H9 (cell line): ENCODE results near the gene UNC79. TPM values are rescaled to one million over a fixed set of nuclear protein-coding genes. Genes with fewer than 3 reads are reported as not detected.

ENCODE experiments used
- DNase-seq: peaks from one replicate; pipeline ENCODE4 v3.0.0-alpha.2; 2017
- H2AFZ ChIP-seq: one replicate; pipeline ENCODE4 v1.6.1; 2013; ENCODE audit warnings: mild to moderate bottlenecking, low read length, control low read depth, moderate library complexity
- H2AK5ac ChIP-seq: 2 replicates; pipeline ENCODE4 v1.6.1; 2013; ENCODE audit warnings: low read length, control low read depth, mixed read lengths; ENCODE audit not compliant: insufficient read length
- H2BK120ac ChIP-seq: one replicate; pipeline ENCODE4 v1.6.1; 2013; ENCODE audit warnings: low read depth, mild to moderate bottlenecking, low read length, control low read depth, inconsistent platforms; ENCODE audit not compliant: poor library complexity, severe bottlenecking
- H2BK12ac ChIP-seq: 2 replicates; pipeline ENCODE4 v1.6.1; 2013; ENCODE audit warnings: low read length, control low read depth, mixed read lengths, low read depth; ENCODE audit not compliant: insufficient read length
- H2BK15ac ChIP-seq: 2 replicates; pipeline ENCODE4 v1.6.1; 2013; ENCODE audit warnings: low read depth, low read length, control low read depth
- H2BK20ac ChIP-seq: one replicate; pipeline ENCODE4 v1.6.1; 2013; ENCODE audit warnings: low read depth, mild to moderate bottlenecking, low read length, control low read depth, inconsistent platforms; ENCODE audit not compliant: poor library complexity, severe bottlenecking
- H2BK5ac ChIP-seq: 2 replicates; pipeline ENCODE4 v1.6.1; 2013; ENCODE audit warnings: low read length, control low read depth, mixed read lengths; ENCODE audit not compliant: insufficient read length
- H3K14ac ChIP-seq: 2 replicates; pipeline ENCODE4 v1.6.1; 2013; ENCODE audit warnings: low read length, control low read depth; ENCODE audit not compliant: insufficient read depth
- H3K18ac ChIP-seq: 2 replicates; pipeline ENCODE4 v1.6.1; 2013; ENCODE audit warnings: low read depth, mild to moderate bottlenecking, mixed read lengths, low read length, control low read depth; ENCODE audit not compliant: insufficient read length
- H3K23ac ChIP-seq: 2 replicates; pipeline ENCODE4 v1.6.1; 2013; ENCODE audit warnings: low read length, control low read depth, mixed read lengths, low read depth; ENCODE audit not compliant: insufficient read length
- H3K23me2 ChIP-seq: 2 replicates; pipeline ENCODE4 v1.6.1; 2013; ENCODE audit warnings: low read depth, mild to moderate bottlenecking, mixed read lengths, low read length, control low read depth; ENCODE audit not compliant: insufficient read length, poor library complexity, severe bottlenecking
- H3K27ac ChIP-seq: 2 replicates; pipeline ENCODE4 v1.5.1; 2013; ENCODE audit warnings: low read length, control low read depth, mixed read lengths, low read depth; ENCODE audit not compliant: insufficient read length
- H3K27me3 ChIP-seq: 2 replicates; pipeline ENCODE4 v1.6.1; 2013; ENCODE audit warnings: low read length, control low read depth, inconsistent platforms; ENCODE audit not compliant: insufficient read depth
- H3K4ac ChIP-seq: 2 replicates; pipeline ENCODE4 v1.6.1; 2013; ENCODE audit warnings: low read depth, mild to moderate bottlenecking, control low read depth, inconsistent platforms, low read length, moderate library complexity
- H3K4me1 ChIP-seq: 2 replicates; pipeline ENCODE4 v1.6.1; 2013; ENCODE audit warnings: low read length, control low read depth, inconsistent platforms; ENCODE audit not compliant: insufficient read depth
- H3K4me2 ChIP-seq: 2 replicates; pipeline ENCODE4 v1.6.1; 2013; ENCODE audit warnings: low read length, control low read depth, mixed read lengths; ENCODE audit not compliant: insufficient read length, insufficient read depth
- H3K56ac ChIP-seq: 2 replicates; pipeline ENCODE4 v1.6.1; 2013; ENCODE audit warnings: low read depth, mild to moderate bottlenecking, mixed read lengths, low read length, control low read depth; ENCODE audit not compliant: insufficient read length
- H3K79me1 ChIP-seq: 2 replicates; pipeline ENCODE4 v1.6.1; 2013; ENCODE audit warnings: low read depth, mild to moderate bottlenecking, moderate library complexity, low read length, control low read depth, inconsistent platforms; ENCODE audit not compliant: insufficient read depth, poor library complexity, severe bottlenecking
- H3K79me2 ChIP-seq: 2 replicates; pipeline ENCODE4 v1.6.1; 2013; ENCODE audit warnings: low read length, control low read depth, inconsistent platforms; ENCODE audit not compliant: insufficient read depth
- H3K9ac ChIP-seq: 2 replicates; pipeline ENCODE4 v1.6.1; 2013; ENCODE audit warnings: low read length, control low read depth, mixed read lengths; ENCODE audit not compliant: insufficient read length; ENCODE audit errors: extremely low read depth
- H3K9me3 ChIP-seq: one replicate; pipeline ENCODE4 v1.6.1; 2013; ENCODE audit warnings: low read depth, low read length, inconsistent platforms; ENCODE audit not compliant: control insufficient read depth
- H3T11ph ChIP-seq: one replicate; pipeline ENCODE4 v1.6.1; 2013; ENCODE audit warnings: mild to moderate bottlenecking, low read length, control low read depth, inconsistent platforms
- H4K20me1 ChIP-seq: one replicate; pipeline ENCODE4 v1.6.1; 2013; ENCODE audit not compliant: control insufficient read depth, insufficient read length, insufficient read depth
- H4K5ac ChIP-seq: 2 replicates; pipeline ENCODE4 v1.6.1; 2013; ENCODE audit warnings: low read depth, mild to moderate bottlenecking, mixed read lengths, low read length, control low read depth; ENCODE audit not compliant: insufficient read length
- H4K8ac ChIP-seq: replicated peaks from 2 replicates; pipeline ENCODE4 v1.6.1; 2013; ENCODE audit warnings: low read length, control low read depth, mixed read lengths, low read depth; ENCODE audit not compliant: insufficient read length
- H4K91ac ChIP-seq: 2 replicates; pipeline ENCODE4 v1.6.1; 2013; ENCODE audit warnings: low read depth, mild to moderate bottlenecking, moderate library complexity, mixed read lengths, low read length, control low read depth; ENCODE audit not compliant: insufficient read length
- H3K27ac Mint-ChIP-seq, 3 experiments: 2 replicates in 2 of 3; 3 replicates in 1 of 3; pipeline ENCODE4 v1.8.0; 2020 to 2021; ENCODE audit warnings: mixed read lengths in 3 of 3, mild to moderate bottlenecking in 1 of 3, moderate library complexity in 1 of 3
- H3K27me3 Mint-ChIP-seq: 2 replicates; pipeline ENCODE4 v1.8.0; 2021; ENCODE audit warnings: low read depth, mild to moderate bottlenecking, moderate library complexity, mixed read lengths
- H3K36me3 Mint-ChIP-seq, 3 experiments: 2 replicates in 2 of 3; 3 replicates in 1 of 3; pipeline ENCODE4 v1.8.0; 2020 to 2021; ENCODE audit warnings: low read depth in 3 of 3, mixed read lengths in 3 of 3; ENCODE audit not compliant: insufficient read depth in 1 of 3
- H3K4me1 Mint-ChIP-seq, 2 experiments: 2 replicates each; pipeline ENCODE4 v1.8.0; 2020; ENCODE audit warnings: mixed read lengths in 2 of 2
- H3K4me3 Mint-ChIP-seq, 2 experiments: 2 replicates in 1 of 2; 3 replicates in 1 of 2; pipeline ENCODE4 v1.8.0; 2020 to 2021; ENCODE audit warnings: mild to moderate bottlenecking in 2 of 2, mixed read lengths in 2 of 2, moderate library complexity in 1 of 2
- H3K9me3 Mint-ChIP-seq, 2 experiments: 2 replicates in 1 of 2; 3 replicates in 1 of 2; pipeline ENCODE4 v1.8.0; 2020; ENCODE audit warnings: mild to moderate bottlenecking in 2 of 2, mixed read lengths in 2 of 2, moderate library complexity in 1 of 2
- total RNA-seq: library from RNA; stranded (reverse); gene quantifications from 2 replicates; pipeline ENCODE4 v1.2.1, GENCODE V29; 2021
- TF ChIP-seq, protein P1 (sequence below): fragments of 200-600 bp; sonication (generic); conservative IDR thresholded peaks from 3 replicates; pipeline ENCODE4 v1.8.0; 2021; ENCODE audit warnings: antibody characterized with exemption, mild to moderate bottlenecking

Gene UNC79
- total RNA-seq, 1 experiment from 2014 or later = 3.0 TPM

DNA sequence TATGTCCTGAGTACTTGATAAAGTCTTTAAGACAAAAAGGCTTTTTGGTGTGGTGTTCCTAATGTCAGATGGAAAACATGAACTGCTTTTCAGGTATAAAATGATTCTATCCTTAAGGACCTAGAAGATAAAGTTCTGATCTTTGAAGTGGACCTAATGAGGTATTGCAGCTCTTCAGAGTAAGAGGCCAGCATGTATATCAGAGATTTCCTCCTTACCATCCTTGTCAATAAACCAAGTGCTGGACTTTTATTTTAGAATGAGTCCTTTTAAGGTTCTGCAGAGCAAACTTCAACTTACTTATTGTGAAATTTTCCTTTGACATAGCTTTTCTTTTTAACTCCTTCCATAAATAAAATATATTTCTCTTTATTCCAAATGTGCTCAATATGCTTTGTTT is 50.1 kb downstream of the UNC79 start:
- no peak overlapping the region for H2BK120ac ChIP-seq
- H3K4me2 ChIP-seq = no peak overlapping the region
- no peaks in the 10 kb centered on the region for H3K79me2 ChIP-seq
- no peak overlapping the region for H2AFZ ChIP-seq
- H2BK15ac ChIP-seq = no peak overlapping the region
- H3K27ac ChIP-seq = no peak overlapping the region
- H4K20me1 ChIP-seq = no peaks in the 10 kb centered on the region
- H3K14ac ChIP-seq = no peak overlapping the region
- H3K36me3 Mint-ChIP-seq = no peaks in the 10 kb centered on the region
- H2BK12ac ChIP-seq = no peak overlapping the region
- no peak overlapping the region for H3K4ac ChIP-seq
- H3K56ac ChIP-seq = no peak overlapping the region
- no peak overlapping the region for H3K18ac ChIP-seq
- no peak overlapping the region for H4K8ac ChIP-seq
- H3T11ph ChIP-seq = no peak overlapping the region
- TF ChIP-seq, protein P1, sequence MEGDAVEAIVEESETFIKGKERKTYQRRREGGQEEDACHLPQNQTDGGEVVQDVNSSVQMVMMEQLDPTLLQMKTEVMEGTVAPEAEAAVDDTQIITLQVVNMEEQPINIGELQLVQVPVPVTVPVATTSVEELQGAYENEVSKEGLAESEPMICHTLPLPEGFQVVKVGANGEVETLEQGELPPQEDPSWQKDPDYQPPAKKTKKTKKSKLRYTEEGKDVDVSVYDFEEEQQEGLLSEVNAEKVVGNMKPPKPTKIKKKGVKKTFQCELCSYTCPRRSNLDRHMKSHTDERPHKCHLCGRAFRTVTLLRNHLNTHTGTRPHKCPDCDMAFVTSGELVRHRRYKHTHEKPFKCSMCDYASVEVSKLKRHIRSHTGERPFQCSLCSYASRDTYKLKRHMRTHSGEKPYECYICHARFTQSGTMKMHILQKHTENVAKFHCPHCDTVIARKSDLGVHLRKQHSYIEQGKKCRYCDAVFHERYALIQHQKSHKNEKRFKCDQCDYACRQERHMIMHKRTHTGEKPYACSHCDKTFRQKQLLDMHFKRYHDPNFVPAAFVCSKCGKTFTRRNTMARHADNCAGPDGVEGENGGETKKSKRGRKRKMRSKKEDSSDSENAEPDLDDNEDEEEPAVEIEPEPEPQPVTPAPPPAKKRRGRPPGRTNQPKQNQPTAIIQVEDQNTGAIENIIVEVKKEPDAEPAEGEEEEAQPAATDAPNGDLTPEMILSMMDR = no peak
- H2BK20ac ChIP-seq = no peak overlapping the region
- no peaks in the 10 kb centered on the region for H3K27me3 ChIP-seq
- H3K9ac ChIP-seq = no peak overlapping the region
- no peak overlapping the region for H4K5ac ChIP-seq
- no peak overlapping the region for H3K4me3 Mint-ChIP-seq
- H3K9me3 ChIP-seq = no peaks in the 10 kb centered on the region
- H2BK5ac ChIP-seq = no peak overlapping the region
- H3K4me1 ChIP-seq = no peaks in the 10 kb centered on the region
- no peak overlapping the region for H3K27ac Mint-ChIP-seq
- DNase-seq = no peak
- H3K4me1 Mint-ChIP-seq = peaks cover 2% of the 10 kb centered on the region in 2 experiments
- H2AK5ac ChIP-seq = no peak overlapping the region
- H3K27me3 Mint-ChIP-seq = peaks cover 2% of the 10 kb centered on the region; the same call in 1 of the 2 replicates
- no peak overlapping the region for H4K91ac ChIP-seq
- no peaks in the 10 kb centered on the region for H3K23me2 ChIP-seq
- no peaks in the 10 kb centered on the region for H3K9me3 Mint-ChIP-seq
- no peaks in the 10 kb centered on the region for H3K79me1 ChIP-seq
- H3K23ac ChIP-seq = no peak overlapping the region
